ENCODE results near the gene TOGARAM2.

DNA sequence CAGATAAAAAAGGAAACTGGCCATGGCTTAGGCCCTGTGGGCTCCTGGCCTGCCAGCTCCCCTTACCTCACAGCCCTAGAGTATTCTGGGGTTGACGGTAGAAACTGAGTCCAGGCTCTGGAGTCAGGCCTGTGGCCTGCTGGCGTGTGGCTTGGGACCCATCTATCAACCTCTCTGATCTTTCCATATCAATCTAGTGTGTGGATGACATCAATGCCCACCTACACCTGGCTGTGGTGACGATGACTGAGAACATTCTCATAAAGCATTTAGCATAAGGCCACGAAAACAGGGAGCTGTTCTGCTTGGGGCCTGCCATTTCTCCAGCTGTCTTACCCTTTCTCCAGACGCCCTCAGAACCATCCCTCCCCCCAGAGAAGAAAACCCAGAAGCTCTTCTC, 75.4 kb downstream of the TOGARAM2 start:
- TF ChIP-seq CTCF (optimal IDR thresholded peaks at IDR 0.05 in 1 of 3, IDR thresholded peaks at IDR 0.05 in 1 of 3, conservative IDR thresholded peaks at IDR 0.05 in 1 of 3; ENCODE audit: extremely low read depth in 1 of 3, insufficient read depth in 2 of 3, low read length in 3 of 3) (no peak), EZH2 (IDR thresholded peaks at IDR 0.05; ENCODE audit: low read length) (no peak)

Measured in keratinocyte (primary cell).